Body of pancreas (tissue), 4 donors: ENCODE data around the gene ABR.

Experiments used
- POLR2A ChIP-seq, 3 donors: fragments of 450-650 bp; IDR thresholded peaks; one replicate each; pipeline ENCODE4 v1.6.1; 2016; ENCODE audit warnings: antibody characterized with exemption in 3 of 3, mild to moderate bottlenecking in 2 of 3
- TF ChIP-seq, protein P1 (sequence below), 7 experiments: fragments of 450-650 bp in 4 of 7; fragments of 200-600 bp in 3 of 7; sonication (generic) in 3 of 7; IDR thresholded peaks; one replicate each; pipeline ENCODE4 v1.5.1; 2016 to 2019; ENCODE audit warnings: antibody characterized with exemption in 7 of 7

DNA sequence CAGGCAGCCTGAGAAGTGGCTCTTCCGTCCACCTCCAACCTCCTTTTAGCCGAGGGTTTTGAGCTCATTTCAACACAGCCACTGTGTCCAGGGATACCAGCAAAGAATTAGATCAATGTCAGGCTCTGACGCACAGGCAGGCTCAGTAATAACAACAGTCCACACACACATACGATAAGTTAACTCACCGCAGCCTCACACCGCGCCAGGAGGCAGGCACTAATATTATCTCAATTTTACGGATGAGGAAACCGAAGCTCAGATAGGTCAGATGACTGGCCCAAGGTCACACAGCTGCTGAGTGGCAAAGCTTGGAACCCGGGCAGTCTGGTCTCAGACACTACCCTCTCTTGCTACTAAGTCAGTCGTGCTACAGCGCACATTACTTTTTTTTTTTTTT lies 22.9 kb downstream of the ABR start:
- TF ChIP-seq, protein P1, sequence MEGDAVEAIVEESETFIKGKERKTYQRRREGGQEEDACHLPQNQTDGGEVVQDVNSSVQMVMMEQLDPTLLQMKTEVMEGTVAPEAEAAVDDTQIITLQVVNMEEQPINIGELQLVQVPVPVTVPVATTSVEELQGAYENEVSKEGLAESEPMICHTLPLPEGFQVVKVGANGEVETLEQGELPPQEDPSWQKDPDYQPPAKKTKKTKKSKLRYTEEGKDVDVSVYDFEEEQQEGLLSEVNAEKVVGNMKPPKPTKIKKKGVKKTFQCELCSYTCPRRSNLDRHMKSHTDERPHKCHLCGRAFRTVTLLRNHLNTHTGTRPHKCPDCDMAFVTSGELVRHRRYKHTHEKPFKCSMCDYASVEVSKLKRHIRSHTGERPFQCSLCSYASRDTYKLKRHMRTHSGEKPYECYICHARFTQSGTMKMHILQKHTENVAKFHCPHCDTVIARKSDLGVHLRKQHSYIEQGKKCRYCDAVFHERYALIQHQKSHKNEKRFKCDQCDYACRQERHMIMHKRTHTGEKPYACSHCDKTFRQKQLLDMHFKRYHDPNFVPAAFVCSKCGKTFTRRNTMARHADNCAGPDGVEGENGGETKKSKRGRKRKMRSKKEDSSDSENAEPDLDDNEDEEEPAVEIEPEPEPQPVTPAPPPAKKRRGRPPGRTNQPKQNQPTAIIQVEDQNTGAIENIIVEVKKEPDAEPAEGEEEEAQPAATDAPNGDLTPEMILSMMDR (IDR thresholded peaks at IDR 0.05), result no peak
- no peak for TF ChIP-seq POLR2A (IDR thresholded peaks at IDR 0.05)
